GM18520 (cell line): ENCODE results near the gene AGPAT2.
"Not testable (repeated sequence)": the region's sequence is repeated elsewhere in the genome, so short reads cannot be mapped to it uniquely, and the experiment has no call there.

Source experiments
- ATAC-seq: cut with Tn5 transposase; IDR thresholded peaks from one replicate; pipeline ENCODE4 v1.9.1; 2021; ENCODE audit not compliant: unreplicated experiment

AGPAT2 gene

DNA sequence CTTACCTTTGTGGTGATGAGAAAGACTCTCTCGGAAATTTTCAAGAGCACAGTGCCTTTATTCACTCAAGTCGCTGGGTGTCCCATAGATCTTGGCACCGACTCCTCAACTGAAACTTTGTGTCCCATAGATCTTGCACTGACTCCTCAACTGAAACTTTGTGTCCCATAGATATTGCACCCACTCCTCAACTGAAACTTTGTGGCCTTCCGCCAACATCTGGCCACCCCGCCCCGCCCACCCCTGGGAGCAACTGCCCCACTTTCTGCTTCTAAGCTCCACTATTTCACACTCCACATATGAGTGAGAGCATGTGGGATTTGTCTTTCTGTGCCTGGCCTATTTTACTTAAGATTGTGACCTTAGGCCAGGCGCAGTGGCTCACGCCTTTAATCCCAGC lies 37.2 kb downstream of the AGPAT2 start:
- ATAC-seq = no peak

DNA sequence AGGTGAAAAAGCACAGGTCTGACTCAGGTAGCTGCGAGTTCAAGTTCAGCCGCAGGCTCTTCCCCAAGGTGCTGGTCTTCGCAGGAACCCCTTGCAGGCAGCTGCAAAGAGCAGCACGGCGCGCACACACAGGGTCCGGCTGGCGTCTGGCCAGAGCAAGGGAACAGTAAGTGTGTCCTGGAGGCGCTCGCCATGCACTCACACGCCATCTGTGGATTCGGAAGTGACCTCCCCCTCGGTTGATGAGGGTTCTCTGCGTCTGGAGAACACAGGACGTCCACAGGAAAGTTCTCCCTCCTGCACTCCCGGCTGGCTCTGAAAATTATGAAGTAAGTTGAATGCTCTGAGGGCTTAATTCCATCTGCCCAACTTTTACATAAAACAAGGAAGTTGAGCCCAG lies 38.5 kb downstream of the AGPAT2 start:
- no peak for ATAC-seq

DNA sequence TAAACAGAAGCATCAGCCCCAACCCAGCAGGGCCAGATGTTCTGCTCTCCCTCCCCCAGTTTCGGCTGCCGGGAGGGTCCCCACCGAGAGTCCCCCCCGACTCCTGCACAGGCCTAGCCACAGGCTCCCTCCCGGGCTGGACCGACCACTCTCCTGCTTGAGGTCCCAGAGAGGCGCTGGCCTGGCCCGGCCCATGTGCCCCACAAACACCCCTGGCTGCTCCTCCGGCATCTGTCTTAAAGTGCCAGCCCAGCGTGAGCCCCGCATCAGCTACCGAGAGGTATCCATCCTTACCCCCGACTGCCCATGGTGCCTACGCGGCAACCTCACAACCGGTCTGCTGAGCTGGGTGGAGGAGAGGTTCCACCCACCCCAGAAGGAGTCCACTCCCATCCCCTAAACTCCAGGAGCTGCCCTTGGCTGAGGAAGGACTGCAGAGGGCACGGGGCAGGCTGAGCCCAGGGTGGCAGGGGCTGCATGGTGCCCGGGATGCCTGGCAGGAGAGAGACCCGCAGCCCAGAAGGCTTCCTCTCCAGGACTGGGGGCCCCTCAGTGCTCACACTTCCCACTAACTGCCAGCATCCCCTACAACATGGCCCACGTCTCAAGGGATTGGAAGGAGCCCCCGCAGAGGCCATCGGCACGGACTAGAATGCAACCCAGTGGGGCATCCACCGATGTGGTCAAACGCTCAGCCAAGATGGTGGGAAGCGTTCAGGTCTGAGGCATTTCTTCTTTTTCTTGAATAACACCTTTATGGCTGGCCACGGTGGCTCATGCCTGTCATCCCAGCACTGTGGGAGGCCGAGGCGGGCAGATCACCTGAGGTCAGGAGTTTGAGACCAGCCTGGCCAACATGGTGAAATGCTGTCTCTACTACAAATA lies 40.2 kb downstream of the AGPAT2 start:
- no peak for ATAC-seq

DNA sequence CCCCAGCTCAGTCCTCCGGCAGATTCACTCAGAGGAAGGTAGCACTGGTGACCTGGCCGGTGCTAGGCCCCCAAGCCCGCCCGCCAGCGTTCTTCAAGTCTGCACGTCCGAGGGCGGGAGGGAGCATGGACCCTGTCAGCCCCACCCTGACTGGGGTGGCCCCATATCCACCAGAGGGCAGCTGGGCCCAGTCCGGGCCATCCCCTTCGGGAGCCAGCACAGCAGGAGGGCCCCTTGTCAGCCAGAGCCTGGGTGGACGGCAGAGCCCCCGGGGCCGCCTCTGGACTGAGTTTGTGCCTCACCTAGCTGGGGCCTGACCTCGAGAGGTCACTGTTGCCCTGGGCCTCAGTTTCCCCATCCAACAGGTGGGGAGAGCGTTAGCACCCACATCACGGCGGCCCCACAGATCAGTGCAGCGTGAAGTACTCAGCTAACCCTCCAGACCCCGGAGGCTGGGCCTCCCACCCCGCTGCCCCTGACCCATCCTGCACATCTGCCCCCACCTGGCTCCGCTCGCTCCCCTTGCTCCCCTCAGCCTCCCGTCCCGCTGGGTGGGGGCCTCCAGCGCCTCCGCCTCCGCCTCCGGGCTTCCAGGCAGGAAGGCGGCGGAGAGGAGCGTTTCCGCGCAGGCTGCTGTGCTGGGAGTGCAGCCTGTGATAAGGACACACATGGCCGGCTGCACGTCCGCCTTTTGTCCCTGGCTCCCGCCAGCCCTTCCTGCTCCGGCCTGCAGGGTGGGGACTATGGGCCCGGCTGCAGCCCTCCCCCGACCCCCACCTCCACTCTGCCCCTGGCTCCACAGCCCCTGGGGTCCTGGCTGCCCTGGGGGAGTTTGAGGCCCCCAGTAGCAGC lies 41.1 kb downstream of the AGPAT2 start:
- ATAC-seq = no peak

DNA sequence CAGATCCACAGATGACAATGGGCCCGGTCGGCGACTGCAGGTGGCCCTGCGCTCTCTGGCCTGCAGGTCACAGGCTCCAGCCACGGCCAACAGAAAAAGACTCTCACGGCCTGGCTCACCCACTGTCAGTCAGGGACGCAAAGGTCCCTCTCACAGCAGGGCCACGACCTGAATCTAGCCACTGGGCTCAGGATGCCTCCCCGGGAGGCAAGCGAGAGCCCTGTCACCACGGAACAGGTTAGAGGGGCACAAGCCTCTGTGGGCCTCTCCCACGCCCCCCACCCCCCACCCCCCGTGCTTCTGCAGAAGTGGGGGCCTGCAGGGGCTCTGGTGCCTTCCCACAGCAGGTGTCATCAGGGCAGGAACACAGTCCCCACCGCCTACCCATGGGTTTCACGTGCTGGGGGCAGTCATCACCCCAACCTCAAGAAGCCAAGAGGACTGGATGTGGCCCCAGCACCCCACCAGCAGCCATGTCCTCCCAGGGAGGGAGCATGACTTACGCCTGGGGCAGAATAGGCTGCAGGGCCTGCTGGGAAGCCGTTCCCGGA lies 41.8 kb downstream of the AGPAT2 start:
- no peak for ATAC-seq

DNA sequence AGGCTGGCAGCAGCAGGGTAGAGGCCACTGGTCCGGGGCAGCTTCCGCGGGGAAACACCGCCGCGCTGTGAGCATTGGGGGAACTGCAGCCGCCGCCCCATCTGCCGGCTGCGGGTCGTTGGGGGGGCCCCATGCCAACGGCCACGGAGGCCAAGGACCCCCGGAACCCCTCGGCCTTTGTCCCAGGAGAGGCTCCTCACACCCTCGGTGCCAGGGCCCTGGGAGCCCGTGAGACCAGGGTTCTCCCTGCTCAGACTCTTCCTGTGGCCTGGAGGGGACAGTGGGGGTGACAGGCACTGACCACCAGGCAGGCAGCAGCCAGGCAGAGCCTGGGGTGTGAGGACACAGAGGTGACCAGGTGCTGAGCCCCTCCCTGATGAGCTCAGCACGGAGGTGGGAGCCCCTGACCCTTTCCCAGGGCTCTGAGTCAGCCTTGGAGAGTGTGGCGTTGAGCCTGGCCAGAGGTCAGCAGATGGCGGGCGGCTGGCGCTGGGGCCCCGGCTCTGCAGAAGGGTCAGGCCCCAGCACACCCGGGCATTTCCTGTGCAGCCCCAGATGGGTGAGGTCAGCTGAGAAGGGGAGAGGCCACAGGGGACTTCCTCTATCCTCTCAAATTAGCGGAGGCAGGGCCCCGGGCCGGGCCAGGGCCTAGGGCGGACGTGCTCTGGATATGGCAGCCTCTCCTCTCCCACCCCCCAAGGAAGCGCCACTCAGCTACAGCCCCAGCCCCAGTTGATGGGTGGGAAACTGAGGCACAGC lies 42.5 kb downstream of the AGPAT2 start:
- no peak for ATAC-seq

DNA sequence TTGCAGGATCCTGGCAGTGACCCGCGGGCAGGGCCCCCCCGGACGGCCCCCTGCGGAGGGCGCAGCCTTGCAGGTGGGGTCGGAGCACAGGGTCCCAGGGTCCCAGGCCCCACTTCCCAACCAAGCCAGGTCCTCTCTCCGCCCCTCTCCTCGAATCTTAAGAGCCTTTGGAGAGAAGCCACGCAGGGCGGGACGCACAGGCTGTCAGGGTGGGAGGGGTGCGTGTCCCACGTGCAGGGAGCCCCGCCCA lies 43.0 kb downstream of the AGPAT2 start:
- no peak for ATAC-seq

DNA sequence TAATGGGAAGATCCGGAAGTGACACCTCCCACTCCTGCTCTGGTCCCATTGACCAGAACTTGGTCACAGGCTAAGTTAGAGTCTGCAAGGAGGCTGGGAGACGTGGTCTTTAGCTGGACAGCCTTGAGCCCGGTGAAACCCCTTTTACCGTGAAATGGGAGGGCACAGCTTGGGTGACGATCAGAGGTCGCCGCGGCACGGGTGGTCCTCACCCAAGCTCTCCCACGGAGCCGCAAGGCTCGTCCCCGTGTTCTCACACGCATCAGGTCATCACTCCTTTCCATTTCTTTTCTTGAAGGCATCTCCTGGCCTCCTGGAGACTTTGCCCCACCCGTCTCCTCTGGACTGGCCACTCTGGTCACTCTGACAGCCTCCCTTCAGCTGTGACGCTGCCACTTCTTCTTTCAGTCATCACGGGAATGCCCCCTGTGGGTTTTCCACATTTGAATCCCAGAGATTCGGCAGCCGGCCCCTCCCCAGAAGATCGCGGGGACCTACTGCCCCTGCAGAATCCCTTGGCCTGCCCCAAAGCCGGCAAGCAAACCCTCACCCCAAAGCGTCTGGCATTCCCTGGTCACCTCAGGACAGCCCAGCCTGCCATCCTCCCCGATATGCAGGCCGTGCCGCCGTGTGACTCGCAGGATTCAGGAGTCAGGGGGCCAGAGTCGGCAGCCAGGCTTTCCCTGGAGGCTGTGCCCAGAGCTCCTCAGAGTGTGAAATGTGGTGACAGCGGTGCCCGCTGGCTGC lies 43.5 kb downstream of the AGPAT2 start:
- no peak for ATAC-seq

DNA sequence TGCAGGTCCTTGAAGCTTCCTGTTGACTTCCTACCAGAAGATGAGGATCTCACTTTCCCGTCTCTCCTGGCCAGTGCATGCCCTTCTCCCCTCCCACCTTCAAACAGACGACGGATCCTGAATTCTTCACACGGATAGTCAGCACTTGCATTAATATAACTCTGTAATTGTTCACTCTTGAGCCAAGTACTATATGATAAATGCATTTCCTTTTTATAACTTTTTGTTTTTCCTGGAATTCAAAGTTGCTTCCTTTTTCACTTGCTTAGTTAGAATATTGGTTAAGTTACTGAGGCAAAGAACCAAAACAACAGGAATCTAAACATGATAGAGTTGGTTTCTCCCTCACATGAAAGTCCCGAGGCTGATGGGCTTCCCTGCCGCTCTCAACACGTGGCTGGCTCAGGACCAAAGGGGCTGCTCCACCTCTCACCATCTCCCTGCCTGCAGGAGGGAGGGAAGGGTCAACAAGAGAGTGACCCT lies 44.8 kb downstream of the AGPAT2 start:
- ATAC-seq = no peak

DNA sequence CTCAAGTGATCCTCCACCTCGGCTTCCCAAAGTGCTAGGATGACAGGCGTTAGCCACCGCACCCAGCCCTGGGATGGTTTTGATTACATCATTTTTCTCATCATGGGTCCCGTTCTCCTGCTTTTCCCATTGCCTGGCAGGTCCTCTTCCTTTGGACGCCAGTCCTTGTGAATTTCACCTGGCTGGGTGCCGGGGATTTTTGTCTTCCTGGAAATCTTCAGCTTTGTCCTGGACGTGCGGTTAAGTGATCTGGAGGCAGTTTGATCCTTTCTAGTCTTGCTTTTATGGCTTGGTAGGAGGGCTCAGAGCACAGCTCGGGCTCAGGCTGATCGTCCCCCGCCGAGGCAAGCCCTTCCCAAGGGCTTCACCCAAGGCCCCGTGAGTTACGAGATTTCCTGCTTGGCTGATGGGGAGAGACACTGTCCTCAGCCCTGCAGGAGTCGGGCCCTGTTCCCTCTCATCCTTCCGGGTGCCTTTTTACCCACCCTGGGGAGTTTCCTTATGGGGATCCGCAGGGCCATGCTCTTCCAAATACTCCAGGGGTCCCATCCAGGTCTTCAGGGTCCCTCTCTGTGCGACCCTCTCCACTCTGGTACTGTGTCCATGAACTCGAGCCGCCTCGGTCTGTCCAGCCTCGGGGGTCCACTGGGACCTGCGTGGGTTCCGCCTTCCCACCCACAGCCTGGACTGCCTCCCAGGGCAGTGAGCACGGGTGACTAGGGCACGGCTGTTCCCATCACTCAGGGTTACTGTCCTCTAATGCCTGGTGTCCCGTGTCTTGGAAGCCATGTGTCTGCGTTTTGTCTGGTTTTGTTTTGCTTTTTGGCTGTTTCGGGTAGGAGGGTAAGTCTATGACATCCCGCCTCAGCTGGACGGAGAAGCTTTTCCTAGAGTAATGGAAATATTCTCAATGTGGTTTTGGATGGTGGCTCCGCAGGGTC lies 46.8 kb downstream of the AGPAT2 start:
- no peak for ATAC-seq

DNA sequence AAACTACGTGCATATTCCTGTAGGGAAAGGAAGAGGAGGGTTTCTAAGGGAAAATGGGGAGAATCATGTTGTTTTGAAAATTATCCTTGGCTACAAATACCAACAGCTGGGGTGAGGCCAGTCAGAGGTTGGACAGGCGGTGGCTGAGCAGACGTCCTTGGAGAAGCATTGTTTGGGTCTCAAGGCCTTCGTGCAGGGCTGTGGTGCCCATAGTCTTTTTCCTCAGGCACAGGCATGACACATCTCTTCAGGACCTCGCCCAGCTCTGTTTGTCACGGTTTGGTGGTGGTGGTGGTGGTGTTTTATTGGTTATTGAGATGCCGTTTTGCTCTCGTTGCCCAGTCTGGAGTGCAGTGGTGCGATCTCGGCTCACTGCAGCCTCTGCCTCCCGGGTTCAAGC lies 52.4 kb downstream of the AGPAT2 start:
- no peak for ATAC-seq

DNA sequence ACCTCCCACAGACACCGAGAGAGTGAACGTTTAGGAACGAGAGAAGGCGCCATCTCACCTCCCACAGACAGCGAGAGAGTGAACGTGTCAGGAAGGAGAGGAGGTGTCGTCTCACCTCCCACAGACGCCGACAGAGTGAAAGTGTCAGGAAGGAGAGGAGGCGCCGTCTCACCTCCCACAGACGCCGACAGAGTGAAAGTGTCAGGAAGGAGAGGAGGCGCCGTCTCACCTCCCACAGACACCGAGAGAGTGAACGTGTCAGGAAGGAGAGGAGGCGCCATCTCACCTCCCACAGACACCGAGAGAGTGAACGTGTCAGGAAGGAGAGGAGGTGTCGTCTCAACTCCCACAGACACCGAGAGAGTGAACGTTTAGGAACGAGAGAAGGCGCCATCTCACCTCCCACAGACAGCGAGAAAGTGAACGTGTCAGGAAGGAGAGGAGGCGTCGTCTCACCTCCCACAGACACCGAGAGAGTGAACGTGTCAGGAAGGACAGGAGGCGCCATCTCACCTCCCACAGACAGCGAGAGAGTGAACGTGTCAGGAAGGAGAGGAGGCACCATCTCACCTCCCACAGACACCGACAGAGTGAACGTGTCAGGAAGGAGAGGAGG lies 54.7 kb downstream of the AGPAT2 start:
- not testable (repeated sequence) for ATAC-seq

DNA sequence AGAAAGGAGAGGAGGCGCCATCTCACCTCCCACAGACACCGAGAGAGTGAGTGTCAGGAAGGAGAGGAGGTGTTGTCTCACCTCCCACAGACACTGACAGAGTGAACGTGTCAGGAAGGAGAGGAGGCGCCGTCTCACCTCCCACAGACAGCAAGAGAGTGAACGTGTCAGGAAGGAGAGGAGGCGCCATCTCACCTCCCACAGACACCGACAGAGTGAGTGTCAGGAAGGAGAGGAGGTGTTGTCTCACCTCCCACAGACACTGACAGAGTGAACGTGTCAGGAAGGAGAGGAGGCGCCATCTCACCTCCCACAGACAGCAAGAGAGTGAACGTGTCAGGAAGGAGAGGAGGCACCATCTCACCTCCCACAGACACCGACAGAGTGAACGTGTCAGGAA lies 55.2 kb downstream of the AGPAT2 start:
- ATAC-seq = not testable (repeated sequence)

DNA sequence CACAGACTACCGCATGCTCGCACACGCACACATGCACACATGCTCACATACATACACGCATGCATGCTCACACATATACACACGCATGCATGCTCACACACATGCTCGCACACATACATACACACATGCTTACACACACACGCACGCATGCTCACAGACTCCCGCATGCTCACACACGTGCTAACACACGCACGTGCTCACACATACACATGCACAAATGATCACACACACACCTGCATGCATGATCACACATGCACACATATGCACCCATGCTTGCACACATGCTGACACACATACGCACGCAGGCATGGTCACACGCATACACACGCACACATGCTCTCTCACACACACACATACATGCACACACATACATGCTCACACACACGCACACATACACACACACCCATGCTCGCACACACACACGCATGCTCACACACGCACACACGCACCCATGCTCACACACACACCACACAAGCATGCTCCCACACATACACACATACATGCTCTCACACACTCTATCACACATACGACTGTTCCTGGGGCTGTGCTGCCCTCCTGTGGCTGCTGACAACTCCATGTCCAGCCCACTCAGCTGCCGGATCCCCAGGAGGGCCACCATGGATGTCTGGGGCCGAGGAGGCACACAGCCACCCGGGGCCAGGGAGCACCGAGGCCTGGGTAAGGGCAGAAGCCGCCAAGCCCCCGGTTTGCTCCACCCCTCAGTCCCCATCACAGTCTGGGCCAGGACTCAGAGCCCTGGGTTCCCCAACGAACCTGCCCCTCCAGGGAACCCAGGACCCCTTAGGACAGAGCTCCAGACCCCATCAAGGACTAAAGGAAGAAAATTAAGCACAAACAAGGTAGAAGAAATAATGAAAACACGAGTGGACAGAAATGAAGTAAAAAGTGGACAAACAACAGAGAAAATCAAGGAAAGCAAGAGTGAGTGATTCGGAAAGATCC lies 55.9 kb downstream of the AGPAT2 start:
- ATAC-seq = no peak

DNA sequence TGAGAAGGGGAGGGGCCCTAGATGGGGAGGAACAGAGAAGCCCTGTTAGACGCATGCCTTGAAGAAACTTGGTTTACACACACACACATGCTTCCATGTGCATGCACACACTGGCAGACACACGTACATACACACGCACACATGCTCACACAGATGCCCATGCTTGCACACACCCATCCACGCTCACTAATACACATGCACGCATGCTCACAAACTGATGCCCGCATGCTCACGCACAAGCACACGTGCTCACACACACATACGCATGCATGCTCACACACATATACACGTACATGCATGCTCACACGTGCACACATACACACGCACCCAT lies 56.6 kb downstream of the AGPAT2 start:
- no peak for ATAC-seq

DNA sequence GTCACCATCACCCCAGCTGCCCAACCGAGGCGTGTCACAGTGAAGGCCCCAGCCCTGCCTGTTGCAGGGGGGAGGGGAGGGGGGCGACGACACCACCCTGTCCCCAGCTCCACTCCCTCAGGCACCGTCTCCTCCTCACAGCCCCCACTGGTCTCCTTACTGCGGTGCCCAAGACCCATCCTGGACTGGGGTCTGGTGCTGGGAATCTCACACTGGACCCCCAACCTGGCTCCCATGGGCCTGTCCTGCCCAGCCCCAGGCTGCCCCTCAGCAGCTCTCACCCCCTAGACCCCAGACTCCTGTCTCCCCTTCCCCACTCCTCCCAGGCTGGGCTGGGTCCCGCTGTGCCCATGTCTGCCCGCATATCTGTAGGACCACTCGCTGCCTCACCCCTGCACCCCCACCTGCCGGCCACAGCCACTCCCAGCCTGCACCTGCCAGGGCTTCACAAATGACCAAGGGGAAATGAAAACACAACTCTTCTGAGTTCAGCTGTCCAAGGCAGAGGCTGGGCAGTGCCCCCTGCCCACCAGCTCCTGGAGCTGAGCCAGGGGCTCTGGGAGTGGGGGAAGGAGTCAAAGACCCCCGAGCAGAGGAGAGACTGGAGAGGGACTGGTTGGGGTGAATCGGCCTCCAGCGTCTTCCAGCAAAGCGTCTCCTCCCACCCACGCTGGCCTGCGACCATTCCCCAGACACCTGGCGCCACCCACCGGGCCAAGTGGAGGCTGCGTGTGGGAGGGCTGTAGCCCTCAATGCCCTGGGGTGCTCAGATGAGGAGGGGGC lies 57.2 kb downstream of the AGPAT2 start:
- ATAC-seq = no peak
